H1 (cell line): ENCODE data around the gene PCNX4.

Experiments used
- CTCF ChIP-seq, 3 experiments: IDR thresholded peaks; 1 replicate in 2 of 3; 2 replicates in 1 of 3; pipeline versions ENCODE4 v1.5.1 to v1.6.1; 2011; ENCODE audit warnings: low read length in 3 of 3, mild to moderate bottlenecking in 3 of 3, inconsistent platforms in 2 of 3, low read depth in 1 of 3, moderate library complexity in 1 of 3; ENCODE audit not compliant: insufficient read depth in 1 of 3; ENCODE audit errors: control extremely low read depth in 1 of 3
- EGR1 ChIP-seq: IDR thresholded peaks from 2 replicates; pipeline ENCODE4 v1.6.1; 2011; ENCODE audit warnings: low read depth, low read length, borderline replicate concordance
- EP300 ChIP-seq, 2 experiments: IDR thresholded peaks; 1 replicate in 1 of 2; 2 replicates in 1 of 2; pipeline ENCODE4 v1.6.1; 2011 to 2012; ENCODE audit warnings: low read depth in 2 of 2, low read length in 2 of 2, mild to moderate bottlenecking in 2 of 2, borderline replicate concordance in 1 of 2, inconsistent platforms in 1 of 2, moderate library complexity in 1 of 2
- HDAC2 ChIP-seq, 2 experiments: fragments of 300-600 bp in 1 of 2; sonication (generic) in 1 of 2; IDR thresholded peaks; 2 replicates each; pipeline ENCODE4 v1.6.1; 2011 to 2012; ENCODE audit warnings: low read depth in 2 of 2, low read length in 2 of 2, mild to moderate bottlenecking in 2 of 2, moderate library complexity in 2 of 2, borderline replicate concordance in 1 of 2, inconsistent platforms in 1 of 2
- KDM1A ChIP-seq: fragments of 200-600, 300-600 bp; sonication (generic); IDR thresholded peaks from 2 replicates; pipeline ENCODE4 v1.7.1; 2016; ENCODE audit warnings: mild to moderate bottlenecking, low read length, borderline replicate concordance
- MAX ChIP-seq: IDR thresholded peaks from 2 replicates; pipeline ENCODE4 v1.6.1; 2012; ENCODE audit warnings: inconsistent platforms
- PHF8 ChIP-seq: fragments of 200-600 bp; sonication (generic); conservative IDR thresholded peaks from 2 replicates; pipeline ENCODE4 v1.7.1; 2012; ENCODE audit warnings: low read depth, mild to moderate bottlenecking, inconsistent platforms, low read length, moderate library complexity
- POLR2A ChIP-seq, 2 experiments: IDR thresholded peaks; 1 replicate in 1 of 2; 2 replicates in 1 of 2; pipeline ENCODE4 v1.6.1; 2011; ENCODE audit warnings: low read depth in 2 of 2, low read length in 2 of 2, mild to moderate bottlenecking in 2 of 2; ENCODE audit errors: control extremely low read depth in 1 of 2
- RAD21 ChIP-seq, 2 experiments: IDR thresholded peaks in 1 of 2; conservative IDR thresholded peaks in 1 of 2; 2 replicates each; pipeline ENCODE4 v1.6.1; 2011; ENCODE audit warnings: low read depth in 2 of 2, low read length in 2 of 2, improper control_type of control experiment in 1 of 2, inconsistent platforms in 1 of 2, mild to moderate bottlenecking in 1 of 2, moderate library complexity in 1 of 2
- TAF1 ChIP-seq: IDR thresholded peaks from 2 replicates; pipeline ENCODE4 v1.6.1; 2011; ENCODE audit warnings: mild to moderate bottlenecking, low read depth, low read length
- YY1 ChIP-seq: IDR thresholded peaks from 2 replicates; pipeline ENCODE4 v1.6.1; 2011; ENCODE audit warnings: low read depth, mild to moderate bottlenecking, low read length

GRCh38 chr14:60095231-60095630 is 3.5 kb downstream of the PCNX4 start:
- TF ChIP-seq KDM1A (no peak), PHF8 (no peak), CTCF (IDR thresholded peaks at IDR 0.05; ENCODE audit: control extremely low read depth in 1 of 3, insufficient read depth in 1 of 3, low read depth in 1 of 3, low read length in 3 of 3) (no peak), YY1 (no peak), EP300 (IDR thresholded peaks at IDR 0.05; ENCODE audit: borderline replicate concordance in 1 of 2, low read depth in 2 of 2, low read length in 2 of 2) (no peak), POLR2A (IDR thresholded peaks at IDR 0.05; ENCODE audit: control extremely low read depth in 1 of 2, low read depth in 2 of 2, low read length in 2 of 2) (no peak), EGR1 (no peak), MAX (no peak), TAF1 (no peak), HDAC2 (IDR thresholded peaks at IDR 0.05; ENCODE audit: borderline replicate concordance in 1 of 2, low read depth in 2 of 2, low read length in 2 of 2) (no peak), RAD21 (IDR thresholded peaks at IDR 0.05 in 1 of 2, conservative IDR thresholded peaks at IDR 0.05 in 1 of 2; ENCODE audit: low read depth in 2 of 2, low read length in 2 of 2) (no peak)
